ENCODE measurements around the gene NEURL1B.

- TF ChIP-seq ZNF274 (IDR thresholded peaks at IDR 0.05; ENCODE audit: low read depth, low read length), result no peak
- TF ChIP-seq YY1 (IDR thresholded peaks at IDR 0.05; ENCODE audit: insufficient read depth, insufficient read length), result no peak
Measured at GRCh38 chr5:172697123-172698121, 56.4 kb downstream of the NEURL1B start.
